DMS114 treated with DMSO at 0.1 percent for 48 hours (cell line): ENCODE measurements around the gene ANAPC2.
"Not testable (repeated sequence)": the region's sequence is repeated elsewhere in the genome, so short reads cannot be mapped to it uniquely, and the experiment has no call there.

Source experiments
- DNase-seq: peaks from one replicate; lab custom pipeline; 2025; ENCODE audit not compliant: unreplicated experiment; lab: John Stamatoyannopoulos, UW

Gene ANAPC2

GRCh38 chr9:137148242-137148641 is 40.1 kb downstream of the ANAPC2 start:
- no peak for DNase-seq

- DNase-seq, result no peak
Observed at GRCh38 chr9:137147793-137148160, 40.6 kb downstream of the ANAPC2 start.

DNA sequence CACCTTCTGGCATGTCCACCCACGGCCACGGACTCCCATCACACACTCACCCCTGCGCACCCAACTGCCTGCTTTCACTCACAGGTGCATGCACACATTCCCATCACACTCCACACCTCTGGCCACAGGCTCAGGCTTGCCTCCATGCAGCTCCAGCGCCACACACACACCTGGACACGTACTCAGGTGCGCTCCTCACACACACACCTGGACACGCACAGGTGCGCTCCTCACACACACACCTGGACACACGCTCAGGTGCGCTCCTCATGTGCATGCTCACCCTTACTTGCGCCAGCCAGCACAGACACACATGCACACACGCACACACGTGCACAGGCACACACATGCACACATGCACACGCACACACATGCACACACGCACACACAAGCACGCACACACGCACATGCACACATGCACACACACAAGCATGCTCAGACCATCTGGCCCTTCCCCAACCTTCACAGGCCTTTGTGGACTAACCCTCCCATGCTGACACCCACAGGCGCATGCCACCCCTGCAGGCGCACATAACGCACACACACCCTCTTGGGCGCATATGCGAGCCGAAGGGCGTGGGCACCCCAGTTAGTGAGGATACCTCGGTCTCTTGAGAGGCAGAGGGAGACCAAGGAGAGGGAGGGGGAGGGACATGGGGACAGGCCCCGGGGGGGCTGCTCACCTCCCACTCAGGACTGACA is 41.1 kb downstream of the ANAPC2 start:
- no peak for DNase-seq

GRCh38 chr9:137146527-137146918 is 41.8 kb downstream of the ANAPC2 start:
- no peak for DNase-seq

GRCh38 chr9:137145731-137146526 is 42.4 kb downstream of the ANAPC2 start:
- DNase-seq, result no peak

DNA sequence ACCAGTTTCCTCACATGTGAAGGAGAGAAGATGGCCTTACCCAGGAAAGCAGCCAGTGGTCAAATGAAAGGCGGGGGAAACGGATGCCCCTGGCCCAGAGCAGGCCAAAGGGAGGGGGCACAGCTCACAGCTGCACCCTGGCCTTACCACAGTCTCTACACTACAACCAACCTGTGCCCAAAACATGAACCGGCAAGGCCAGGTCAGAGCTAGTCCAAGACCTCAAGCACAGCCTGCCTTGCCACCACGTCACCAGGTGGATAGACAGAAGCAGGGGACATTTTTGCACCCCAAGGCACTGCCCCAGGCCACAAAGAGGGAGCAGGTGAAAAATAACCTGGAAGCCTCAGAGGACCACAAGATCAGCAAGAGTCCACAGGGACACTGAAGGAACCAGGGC is 44.9 kb downstream of the ANAPC2 start:
- no peak for DNase-seq

- no peak for DNase-seq
Observed at GRCh38 chr9:137141976-137142936, 46.1 kb downstream of the ANAPC2 start.

GRCh38 chr9:137141050-137141810 is 47.1 kb downstream of the ANAPC2 start:
- DNase-seq, result no peak

GRCh38 chr9:137140151-137141012 is 48.0 kb downstream of the ANAPC2 start:
- DNase-seq, result no peak

DNA sequence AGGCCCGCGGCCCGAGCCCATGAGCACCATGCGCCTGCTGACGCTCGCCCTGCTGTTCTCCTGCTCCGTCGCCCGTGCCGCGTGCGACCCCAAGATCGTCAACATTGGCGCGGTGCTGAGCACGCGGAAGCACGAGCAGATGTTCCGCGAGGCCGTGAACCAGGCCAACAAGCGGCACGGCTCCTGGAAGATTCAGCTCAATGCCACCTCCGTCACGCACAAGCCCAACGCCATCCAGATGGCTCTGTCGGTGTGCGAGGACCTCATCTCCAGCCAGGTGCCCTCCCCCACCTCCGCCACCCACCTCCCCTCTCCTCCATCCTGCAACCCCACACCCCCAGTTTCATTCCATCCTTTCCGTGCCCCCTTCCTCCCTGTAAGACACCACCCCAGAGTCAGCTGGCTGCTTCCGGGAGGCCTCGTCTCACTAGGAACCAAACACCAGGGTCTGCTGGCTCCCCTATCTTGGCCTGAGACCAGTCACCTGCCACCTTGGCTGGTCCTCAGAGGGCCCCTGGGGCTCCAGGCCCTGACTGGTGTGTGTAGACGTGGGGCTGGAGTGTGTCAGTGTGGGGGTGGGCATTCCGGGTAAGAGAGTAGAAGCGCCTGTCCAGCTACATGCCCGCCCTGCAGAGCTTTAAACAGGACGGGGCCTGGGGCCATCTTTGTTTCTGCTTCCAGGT is 48.8 kb downstream of the ANAPC2 start:
- no peak for DNase-seq

GRCh38 chr9:137138722-137139467 is 49.5 kb downstream of the ANAPC2 start, which contains the start of gene GRIN1:
Gene GRIN1 (plus strand): TSS chr9:137139154. CDS start chr9:137139487, 333 bp downstream.
- no peak for DNase-seq

- no peak for DNase-seq
Observed at GRCh38 chr9:137138058-137138721, 50.2 kb downstream of the ANAPC2 start.

DNA sequence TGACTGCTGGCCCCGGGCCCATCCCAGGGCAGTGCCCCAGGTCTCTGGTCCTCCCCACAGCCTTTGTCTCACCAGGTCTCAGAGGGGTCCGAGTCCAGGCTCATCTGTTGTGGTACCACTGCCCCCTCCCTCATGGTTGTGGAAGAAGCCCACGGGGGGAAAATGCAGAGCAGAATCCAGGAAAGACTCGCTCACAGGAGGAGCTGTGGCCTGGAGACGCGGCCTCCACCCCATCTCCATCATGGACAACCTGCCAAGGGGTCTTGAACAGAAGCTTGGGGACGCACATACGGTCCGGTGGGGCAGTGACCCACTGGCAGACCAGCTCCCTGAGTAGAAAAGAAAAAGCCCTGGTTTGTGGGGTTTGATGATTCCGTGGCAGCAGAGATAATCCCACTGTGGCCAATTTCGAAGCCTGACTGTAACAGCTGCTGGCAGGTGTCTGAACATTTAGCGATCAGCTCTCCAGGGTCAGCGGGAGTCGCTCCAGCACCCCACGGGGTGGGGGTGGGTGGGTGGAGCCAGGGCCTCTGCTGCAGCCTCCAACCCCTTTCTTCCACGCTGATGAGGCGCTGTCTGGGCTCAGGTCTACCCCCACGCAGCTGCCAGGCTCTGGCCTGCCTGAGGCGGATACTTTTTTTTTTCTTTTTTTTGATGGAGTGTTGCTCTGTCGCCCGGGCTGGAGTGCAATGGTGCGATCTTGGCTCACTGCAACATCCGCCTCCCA is 51.3 kb downstream of the ANAPC2 start:
- DNase-seq, result no peak

GRCh38 chr9:137136261-137136880 is 52.0 kb downstream of the ANAPC2 start:
- no peak for DNase-seq

DNA sequence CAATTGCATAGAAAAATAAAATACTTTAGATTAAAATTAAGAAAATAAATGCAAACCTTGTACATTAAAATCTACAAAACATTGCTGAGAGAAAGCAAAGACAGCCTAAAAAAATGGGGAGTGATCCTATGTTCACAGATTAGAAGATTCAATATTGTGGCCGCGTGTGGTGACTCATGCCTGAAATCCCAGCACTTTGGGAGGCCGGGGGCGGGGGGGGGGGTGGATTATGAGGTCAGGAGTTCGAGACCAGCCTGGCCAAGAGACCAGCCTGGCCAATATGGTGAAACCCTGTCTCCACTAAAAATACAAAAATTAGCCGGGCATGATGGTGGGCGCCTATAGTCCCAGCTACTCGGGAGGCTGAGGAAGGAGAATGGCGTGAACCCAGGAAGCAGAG is 53.2 kb downstream of the ANAPC2 start:
- DNase-seq, result not testable (repeated sequence)

- DNase-seq, result no peak
Observed at GRCh38 chr9:137134191-137134590, 54.2 kb downstream of the ANAPC2 start.
